NCI-H774 (cell line): Measurements from ENCODE around the gene IGF2R.

Source experiments
- DNase-seq: peaks from one replicate; lab custom pipeline; 2025; lab: John Stamatoyannopoulos, UW

IGF2R gene

DNA sequence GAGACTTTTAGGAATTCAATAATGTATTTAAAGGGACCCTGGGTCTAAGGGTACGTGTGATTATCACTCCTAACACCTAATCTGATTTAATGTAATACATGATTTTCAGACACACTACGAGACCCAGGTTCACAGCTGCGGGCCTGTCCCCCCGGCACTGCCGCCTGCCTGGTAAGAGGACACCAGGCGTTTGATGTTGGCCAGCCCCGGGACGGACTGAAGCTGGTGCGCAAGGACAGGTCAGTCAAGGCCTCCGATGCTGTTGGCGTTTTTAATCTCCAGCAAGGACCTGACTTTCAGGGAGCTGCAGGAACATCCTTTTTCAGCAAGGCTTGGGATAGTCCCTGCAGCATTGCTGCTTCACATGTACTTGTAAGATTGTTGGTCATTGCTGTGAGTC, 58.2 kb downstream of the IGF2R start:
- DNase-seq: no peak

GRCh38 chr6:160027931-160028330, 59.0 kb downstream of the IGF2R start:
- no peak for DNase-seq

DNA sequence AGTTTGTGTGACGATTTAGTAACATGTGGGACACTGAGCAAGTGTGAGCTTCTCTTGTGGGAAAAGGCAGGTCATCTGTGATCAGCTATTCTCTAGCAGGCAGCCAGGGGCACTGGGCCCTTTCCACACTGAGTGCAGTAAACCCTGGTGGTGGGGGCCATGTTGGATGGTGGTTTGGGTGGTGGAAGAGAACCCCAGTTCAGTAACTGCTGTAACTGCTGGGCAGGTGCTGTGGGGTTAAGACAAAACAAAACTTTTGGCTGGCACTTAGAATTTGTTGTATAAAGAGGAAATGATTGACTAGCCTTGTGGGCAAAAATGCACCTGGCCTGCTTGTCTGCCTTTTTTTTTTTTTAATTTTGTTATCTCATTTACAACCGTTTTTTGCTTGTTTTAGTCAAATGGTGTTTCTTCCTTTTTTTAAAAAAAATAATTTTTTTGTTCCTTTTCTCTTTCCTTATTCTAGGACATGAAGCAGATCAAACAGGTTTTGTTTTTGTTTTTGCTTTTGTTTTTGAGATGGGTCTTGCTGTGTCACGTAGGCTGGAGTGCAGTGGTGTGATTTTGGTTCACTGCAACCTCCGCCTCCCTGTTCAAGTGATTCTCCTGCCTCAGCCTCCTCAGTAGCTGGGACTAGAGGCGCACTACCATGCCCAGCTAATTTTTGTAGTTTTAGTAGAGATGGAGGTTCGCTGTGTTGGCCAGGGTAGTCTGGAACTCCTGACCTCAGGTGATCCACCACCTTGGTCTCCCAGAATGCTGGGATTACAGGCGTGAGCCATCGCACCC, 59.8 kb downstream of the IGF2R start:
- no peak for DNase-seq

- no peak for DNase-seq
These were observed 60.6 kb downstream of the IGF2R start for GRCh38 chr6:160029525-160029924.

GRCh38 chr6:160030103-160030502, 61.2 kb downstream of the IGF2R start:
- DNase-seq: no peak

GRCh38 chr6:160031442-160031841, 62.6 kb downstream of the IGF2R start:
- DNase-seq: no peak

DNA sequence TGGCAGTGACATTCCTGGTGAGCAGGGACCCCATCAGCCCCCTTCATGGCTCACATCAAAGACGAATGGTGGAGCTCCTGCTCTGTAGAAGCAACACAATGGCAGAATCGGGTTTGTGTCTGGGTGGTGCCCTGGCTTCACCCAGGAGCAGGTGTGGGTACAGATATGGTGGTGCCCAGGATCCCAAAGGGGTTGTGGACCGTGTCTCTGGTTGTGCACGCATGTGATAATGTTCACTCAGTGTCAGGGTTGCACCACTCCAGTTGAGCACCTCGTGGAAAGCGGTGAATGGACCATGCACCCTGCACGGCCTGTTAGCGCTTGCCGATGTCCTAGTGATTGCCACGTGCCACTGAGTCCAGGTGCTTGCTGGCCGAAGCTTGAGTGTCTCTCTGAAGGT, 63.0 kb downstream of the IGF2R start:
- DNase-seq: no peak

- DNase-seq: no peak
These were observed 63.7 kb downstream of the IGF2R start for GRCh38 chr6:160032538-160032937.

GRCh38 chr6:160034036-160034930, 65.4 kb downstream of the IGF2R start:
- no peak for DNase-seq

DNA sequence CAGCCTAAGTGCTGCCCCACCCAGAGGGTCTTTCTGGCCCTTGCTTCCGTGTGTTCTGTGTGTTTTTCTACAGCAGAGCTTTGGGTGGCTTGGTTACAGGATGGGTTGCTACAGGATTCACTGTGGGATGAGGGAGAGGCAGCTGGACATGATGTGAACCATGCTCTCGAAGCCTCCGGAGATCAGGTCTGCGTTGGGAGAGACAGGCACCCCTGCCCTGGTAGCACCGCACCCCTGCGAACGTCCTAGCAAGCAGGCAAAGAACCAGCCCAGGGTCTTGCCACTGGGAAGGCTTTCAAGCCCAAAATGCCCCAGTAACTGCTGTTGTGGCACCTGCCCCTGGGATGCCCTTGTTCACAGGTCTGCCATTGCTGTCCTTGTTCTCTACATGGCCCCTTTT, 66.4 kb downstream of the IGF2R start:
- no peak for DNase-seq

DNA sequence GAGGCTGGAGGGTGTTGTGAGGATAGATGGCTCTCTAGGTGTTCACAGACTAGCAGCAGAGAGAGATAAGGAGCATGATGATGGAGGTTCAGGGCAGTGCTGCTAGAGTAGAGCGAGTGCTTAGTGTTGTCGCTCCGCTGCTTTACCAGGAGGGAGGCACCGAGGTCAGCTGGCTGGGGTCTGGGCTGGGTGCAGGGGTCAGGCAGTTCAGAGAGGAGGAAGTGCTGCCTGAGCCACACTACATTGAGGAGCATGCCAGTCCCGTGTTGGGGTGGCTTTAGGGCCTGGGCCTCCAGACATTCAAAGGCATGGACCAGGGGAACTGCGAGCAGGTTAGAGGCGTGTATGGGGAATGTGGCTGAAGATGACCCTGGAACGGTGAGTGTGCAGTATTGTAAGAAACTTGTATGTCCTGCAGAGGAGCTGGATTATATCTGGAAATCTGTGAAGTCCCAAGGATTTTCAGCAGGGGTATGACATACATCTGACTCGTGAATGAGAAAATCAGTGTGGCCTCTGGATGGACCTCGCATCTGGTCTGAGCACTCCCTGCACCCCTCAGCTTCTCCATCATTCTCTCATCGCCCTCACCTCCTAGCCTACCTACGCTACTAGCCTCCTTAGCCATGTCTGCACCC, 66.9 kb downstream of the IGF2R start:
- DNase-seq: no peak

- DNase-seq: no peak
These were observed 67.4 kb downstream of the IGF2R start for GRCh38 chr6:160036331-160036695.

DNA sequence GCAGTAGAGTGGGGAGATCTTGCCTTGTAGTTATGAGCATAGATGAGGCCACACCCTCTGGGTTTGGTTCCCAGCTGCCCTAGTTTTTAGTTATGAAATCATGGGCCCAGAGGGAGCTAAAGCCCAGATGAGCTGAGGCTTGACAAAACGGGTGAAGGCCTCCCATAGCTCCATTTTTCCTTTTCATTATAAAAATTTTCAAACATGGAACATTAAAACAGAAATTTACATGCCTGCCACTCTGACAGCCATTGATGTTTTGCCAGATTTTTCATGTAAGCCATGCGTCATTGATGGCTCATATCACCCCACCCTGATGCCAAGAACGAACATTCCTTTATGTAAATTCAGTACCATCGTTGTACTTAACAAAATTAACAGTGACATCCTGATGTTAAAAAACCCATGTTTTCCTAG, 67.9 kb downstream of the IGF2R start:
- no peak for DNase-seq

DNA sequence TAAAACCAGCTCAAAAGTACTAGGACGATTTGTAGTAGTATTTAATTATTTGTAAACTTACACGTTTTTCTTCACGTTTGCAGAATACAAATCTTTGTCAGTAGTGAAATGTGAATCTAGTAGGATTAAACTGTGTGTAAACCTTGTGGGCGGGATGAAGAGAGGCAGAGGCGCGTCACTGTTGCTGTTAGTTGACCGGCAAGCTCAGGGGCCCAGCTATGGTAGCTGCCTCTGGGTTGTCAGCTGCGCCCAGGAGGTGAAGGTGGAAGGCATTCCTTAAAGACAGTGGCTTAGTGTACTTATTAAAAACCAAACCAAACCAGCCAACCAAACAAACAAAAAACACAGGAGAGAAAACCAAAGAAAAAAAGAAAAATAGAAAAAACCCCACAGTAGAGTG, 69.6 kb downstream of the IGF2R start:
- DNase-seq: no peak

- no peak for DNase-seq
These were observed 70.6 kb downstream of the IGF2R start for GRCh38 chr6:160039441-160039840.

DNA sequence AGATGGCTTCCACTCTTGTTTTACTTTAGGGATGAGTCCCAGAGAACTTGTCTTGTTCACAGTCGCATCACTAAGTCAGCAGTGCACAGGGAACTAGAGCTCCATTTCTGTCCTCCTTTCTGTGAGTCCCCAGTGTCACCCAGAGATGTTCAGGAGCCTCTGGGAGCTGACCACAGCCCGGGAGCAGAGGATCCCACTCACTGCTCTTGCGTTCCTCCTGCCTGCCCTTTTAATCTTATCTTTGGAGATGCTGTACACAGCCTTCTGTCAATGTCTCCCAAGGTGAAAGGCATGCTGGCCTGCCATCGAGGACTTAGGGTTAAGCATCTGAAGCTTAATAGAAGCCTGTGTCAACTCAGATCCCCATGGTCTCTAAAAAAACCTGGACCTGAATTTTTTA, 71.2 kb downstream of the IGF2R start:
- no peak for DNase-seq

DNA sequence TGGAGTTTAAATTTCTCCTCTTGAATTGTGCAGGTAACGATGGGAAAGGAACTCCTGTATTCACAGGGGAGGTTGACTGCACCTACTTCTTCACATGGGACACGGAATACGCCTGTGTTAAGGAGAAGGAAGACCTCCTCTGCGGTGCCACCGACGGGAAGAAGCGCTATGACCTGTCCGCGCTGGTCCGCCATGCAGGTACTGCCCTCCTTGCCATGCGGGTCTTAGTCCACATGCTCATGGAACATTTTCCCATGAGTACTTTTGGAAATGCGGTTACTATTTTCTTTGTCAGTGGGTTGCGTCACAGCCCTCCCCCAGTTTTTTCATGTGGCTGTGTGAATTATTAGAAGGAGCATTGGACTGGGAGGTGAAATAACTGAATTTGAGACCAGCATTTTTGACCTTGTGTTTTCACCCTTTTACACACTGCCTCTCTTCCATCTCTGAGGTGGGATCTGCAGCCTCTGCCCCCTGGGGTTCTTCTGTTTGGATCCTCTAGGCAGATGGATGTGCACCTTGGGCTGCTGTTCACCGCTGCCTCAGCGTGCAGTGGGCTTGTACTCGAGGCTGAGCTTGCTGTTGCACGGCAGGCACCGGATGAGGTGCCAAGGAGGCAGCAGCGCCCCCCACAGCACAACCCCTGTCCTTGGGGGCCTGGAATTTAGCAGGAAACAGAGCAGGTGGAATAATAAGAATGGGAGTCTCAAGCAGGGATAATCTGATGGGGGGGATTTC, 71.8 kb downstream of the IGF2R start:
- no peak for DNase-seq

DNA sequence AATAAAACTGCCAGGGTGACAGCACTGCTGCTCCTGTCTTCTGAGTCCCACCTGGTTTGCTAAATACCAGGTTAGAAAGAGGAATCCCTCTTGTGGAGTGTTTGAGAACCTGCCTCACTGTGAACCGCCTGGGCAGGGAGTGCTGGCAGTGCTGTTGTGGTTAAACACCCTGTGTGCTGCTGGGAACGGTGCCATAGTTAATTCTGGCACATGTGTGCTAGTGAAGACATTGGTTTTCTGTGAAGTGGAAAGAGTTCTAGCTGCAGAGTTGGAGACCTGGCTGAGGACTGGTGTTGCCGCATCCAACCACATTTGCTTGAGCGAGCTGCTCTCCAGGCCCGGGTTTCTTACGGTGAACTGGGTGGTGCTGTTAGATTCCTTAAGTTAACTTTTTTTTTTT, 72.7 kb downstream of the IGF2R start:
- DNase-seq: no peak

DNA sequence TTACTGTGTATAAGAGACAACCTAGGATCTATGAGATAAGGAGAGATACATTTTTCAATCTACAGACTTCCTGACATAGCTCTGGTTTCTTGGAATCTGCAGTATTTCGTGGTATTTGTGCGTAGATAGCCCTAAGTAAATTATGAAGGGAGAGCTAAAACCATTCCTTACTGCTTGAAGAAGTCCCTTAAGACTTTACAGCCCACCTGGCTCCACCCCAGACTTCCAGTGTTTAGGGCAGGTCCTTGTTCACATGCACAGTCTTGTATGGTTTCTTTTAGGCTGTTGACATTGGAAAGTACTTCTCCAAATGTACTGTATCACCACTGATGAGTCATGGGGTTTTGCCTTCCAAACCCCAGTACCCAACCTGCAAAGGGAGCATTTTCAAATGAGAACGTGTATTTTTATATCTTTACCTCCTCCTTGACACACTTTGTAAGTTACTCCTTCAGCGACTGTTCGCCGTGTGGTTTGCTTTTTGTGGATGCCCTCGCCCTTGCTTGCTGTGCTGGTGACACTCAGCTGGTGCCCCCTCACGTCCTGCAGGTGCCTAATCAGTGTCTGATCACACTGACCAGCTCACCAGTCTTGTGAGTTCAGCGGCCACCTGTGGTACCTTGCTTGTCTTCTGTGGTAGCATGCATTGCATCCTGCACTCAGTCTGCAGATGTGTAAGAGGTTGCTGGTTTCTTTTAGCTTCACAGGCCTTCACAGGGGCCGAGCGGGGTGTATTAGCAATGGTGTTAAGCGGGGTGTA, 73.3 kb downstream of the IGF2R start:
- DNase-seq: no peak

GRCh38 chr6:160042788-160043301, 74.0 kb downstream of the IGF2R start:
- no peak for DNase-seq

- DNase-seq: no peak
These were observed 74.9 kb downstream of the IGF2R start for GRCh38 chr6:160043784-160044183.
